ENCODE data around the gene NAALADL2.
"Not testable (repeated sequence)": the region's sequence is repeated elsewhere in the genome, so short reads cannot be mapped to it uniquely, and the experiment has no call there.

Gene NAALADL2

GRCh38 chr3:175070946-175071345 is 211.8 kb downstream of the NAALADL2 start:
- Histone ChIP-seq H3K27me3 (ENCODE audit: control insufficient read depth, insufficient read depth, low read length) (no peaks in the 10 kb centered on the region), H3K36me3 (ENCODE audit: control insufficient read depth, insufficient read depth, low read length) (no peaks in the 10 kb centered on the region), H3K9me3 (ENCODE audit: control insufficient read depth, insufficient read depth, low read length) (no peaks in the 10 kb centered on the region), H3K27ac (ENCODE audit: low read depth, low read length) (no peak overlapping the region), H3K4me1 (ENCODE audit: control insufficient read depth, insufficient read depth, low read length) (no peaks in the 10 kb centered on the region), H3K9ac (ENCODE audit: low read depth, low read length) (no peak overlapping the region), H3K4me3 (ENCODE audit: low read depth, low read length) (no peak overlapping the region)

GRCh38 chr3:175073219-175073905 is 214.2 kb downstream of the NAALADL2 start:
- Histone ChIP-seq H3K9ac (ENCODE audit: low read depth, low read length) (no peak overlapping the region), H3K9me3 (ENCODE audit: control insufficient read depth, insufficient read depth, low read length) (no peaks in the 10 kb centered on the region), H3K27ac (ENCODE audit: low read depth, low read length) (no peak overlapping the region), H3K4me1 (ENCODE audit: control insufficient read depth, insufficient read depth, low read length) (no peaks in the 10 kb centered on the region), H3K4me3 (ENCODE audit: low read depth, low read length) (no peak overlapping the region), H3K27me3 (ENCODE audit: control insufficient read depth, insufficient read depth, low read length) (no peaks in the 10 kb centered on the region), H3K36me3 (ENCODE audit: control insufficient read depth, insufficient read depth, low read length) (no peaks in the 10 kb centered on the region)

- H3K27ac ChIP-seq (ENCODE audit: low read depth, low read length): no peak overlapping the region
- no peaks in the 10 kb centered on the region for H3K9me3 ChIP-seq (ENCODE audit: control insufficient read depth, insufficient read depth, low read length)
- no peaks in the 10 kb centered on the region for H3K36me3 ChIP-seq (ENCODE audit: control insufficient read depth, insufficient read depth, low read length)
- no peak overlapping the region for H3K4me3 ChIP-seq (ENCODE audit: low read depth, low read length)
- H3K9ac ChIP-seq (ENCODE audit: low read depth, low read length): no peak overlapping the region
- no peaks in the 10 kb centered on the region for H3K4me1 ChIP-seq (ENCODE audit: control insufficient read depth, insufficient read depth, low read length)
- no peaks in the 10 kb centered on the region for H3K27me3 ChIP-seq (ENCODE audit: control insufficient read depth, insufficient read depth, low read length)
Observed at GRCh38 chr3:175075269-175075668, 216.1 kb downstream of the NAALADL2 start.

GRCh38 chr3:175077216-175077615 is 218.1 kb downstream of the NAALADL2 start:
- H3K4me1 ChIP-seq (ENCODE audit: control insufficient read depth, insufficient read depth, low read length): no peaks in the 10 kb centered on the region
- no peaks in the 10 kb centered on the region for H3K9me3 ChIP-seq (ENCODE audit: control insufficient read depth, insufficient read depth, low read length)
- no peaks in the 10 kb centered on the region for H3K36me3 ChIP-seq (ENCODE audit: control insufficient read depth, insufficient read depth, low read length)
- no peak overlapping the region for H3K9ac ChIP-seq (ENCODE audit: low read depth, low read length)
- no peak overlapping the region for H3K4me3 ChIP-seq (ENCODE audit: low read depth, low read length)
- no peaks in the 10 kb centered on the region for H3K27me3 ChIP-seq (ENCODE audit: control insufficient read depth, insufficient read depth, low read length)
- H3K27ac ChIP-seq (ENCODE audit: low read depth, low read length): no peak overlapping the region

- Histone ChIP-seq H3K36me3 (ENCODE audit: control insufficient read depth, insufficient read depth, low read length) (no peaks in the 10 kb centered on the region), H3K4me3 (ENCODE audit: low read depth, low read length) (no peak overlapping the region), H3K27me3 (ENCODE audit: control insufficient read depth, insufficient read depth, low read length) (no peaks in the 10 kb centered on the region), H3K9me3 (ENCODE audit: control insufficient read depth, insufficient read depth, low read length) (no peaks in the 10 kb centered on the region), H3K27ac (ENCODE audit: low read depth, low read length) (no peak overlapping the region), H3K4me1 (ENCODE audit: control insufficient read depth, insufficient read depth, low read length) (no peaks in the 10 kb centered on the region), H3K9ac (ENCODE audit: low read depth, low read length) (no peak overlapping the region)
Observed at GRCh38 chr3:175082631-175083030, 223.5 kb downstream of the NAALADL2 start.

- not testable (repeated sequence) for H3K9me3 ChIP-seq (ENCODE audit: control insufficient read depth, insufficient read depth, low read length)
Observed at GRCh38 chr3:175087128-175087527, 228.0 kb downstream of the NAALADL2 start.

GRCh38 chr3:175088766-175089380 is 229.7 kb downstream of the NAALADL2 start:
- H3K4me1 ChIP-seq (ENCODE audit: control insufficient read depth, insufficient read depth, low read length): no peaks in the 10 kb centered on the region
- no peak overlapping the region for H3K27ac ChIP-seq (ENCODE audit: low read depth, low read length)
- no peaks in the 10 kb centered on the region for H3K27me3 ChIP-seq (ENCODE audit: control insufficient read depth, insufficient read depth, low read length)
- H3K9ac ChIP-seq (ENCODE audit: low read depth, low read length): no peak overlapping the region
- no peaks in the 10 kb centered on the region for H3K9me3 ChIP-seq (ENCODE audit: control insufficient read depth, insufficient read depth, low read length)
- no peaks in the 10 kb centered on the region for H3K36me3 ChIP-seq (ENCODE audit: control insufficient read depth, insufficient read depth, low read length)
- H3K4me3 ChIP-seq (ENCODE audit: low read depth, low read length): no peak overlapping the region

More at GRCh38 chr3:175087128-175087527, 228.0 kb downstream of the NAALADL2 start:
- not testable (repeated sequence) for H3K36me3 ChIP-seq (ENCODE audit: control insufficient read depth, insufficient read depth, low read length); H3K4me3 ChIP-seq (ENCODE audit: low read depth, low read length); H3K27me3 ChIP-seq (ENCODE audit: control insufficient read depth, insufficient read depth, low read length); H3K27ac ChIP-seq (ENCODE audit: low read depth, low read length); H3K4me1 ChIP-seq (ENCODE audit: control insufficient read depth, insufficient read depth, low read length); H3K9ac ChIP-seq (ENCODE audit: low read depth, low read length)

GRCh38 chr3:175091426-175092114 is 232.4 kb downstream of the NAALADL2 start:
- no peak overlapping the region for H3K4me3 ChIP-seq (ENCODE audit: low read depth, low read length)
- no peaks in the 10 kb centered on the region for H3K9me3 ChIP-seq (ENCODE audit: control insufficient read depth, insufficient read depth, low read length)
- no peaks in the 10 kb centered on the region for H3K27me3 ChIP-seq (ENCODE audit: control insufficient read depth, insufficient read depth, low read length)
- no peak overlapping the region for H3K27ac ChIP-seq (ENCODE audit: low read depth, low read length)
- H3K9ac ChIP-seq (ENCODE audit: low read depth, low read length): no peak overlapping the region
- H3K4me1 ChIP-seq (ENCODE audit: control insufficient read depth, insufficient read depth, low read length): no peaks in the 10 kb centered on the region
- H3K36me3 ChIP-seq (ENCODE audit: control insufficient read depth, insufficient read depth, low read length): no peaks in the 10 kb centered on the region

GRCh38 chr3:175093748-175094147 is 234.6 kb downstream of the NAALADL2 start:
- no peaks in the 10 kb centered on the region for H3K27me3 ChIP-seq (ENCODE audit: control insufficient read depth, insufficient read depth, low read length)
- H3K36me3 ChIP-seq (ENCODE audit: control insufficient read depth, insufficient read depth, low read length): no peaks in the 10 kb centered on the region
- no peaks in the 10 kb centered on the region for H3K4me1 ChIP-seq (ENCODE audit: control insufficient read depth, insufficient read depth, low read length)
- no peaks in the 10 kb centered on the region for H3K9me3 ChIP-seq (ENCODE audit: control insufficient read depth, insufficient read depth, low read length)
- no peak overlapping the region for H3K27ac ChIP-seq (ENCODE audit: low read depth, low read length)
- no peak overlapping the region for H3K9ac ChIP-seq (ENCODE audit: low read depth, low read length)
- no peak overlapping the region for H3K4me3 ChIP-seq (ENCODE audit: low read depth, low read length)

GRCh38 chr3:175094344-175094743 is 235.2 kb downstream of the NAALADL2 start:
- H3K36me3 ChIP-seq (ENCODE audit: control insufficient read depth, insufficient read depth, low read length): no peaks in the 10 kb centered on the region
- H3K9ac ChIP-seq (ENCODE audit: low read depth, low read length): no peak overlapping the region
- H3K9me3 ChIP-seq (ENCODE audit: control insufficient read depth, insufficient read depth, low read length): no peaks in the 10 kb centered on the region
- no peak overlapping the region for H3K27ac ChIP-seq (ENCODE audit: low read depth, low read length)
- H3K4me1 ChIP-seq (ENCODE audit: control insufficient read depth, insufficient read depth, low read length): no peaks in the 10 kb centered on the region
- no peak overlapping the region for H3K4me3 ChIP-seq (ENCODE audit: low read depth, low read length)
- H3K27me3 ChIP-seq (ENCODE audit: control insufficient read depth, insufficient read depth, low read length): no peaks in the 10 kb centered on the region

- Histone ChIP-seq H3K27ac (ENCODE audit: low read depth, low read length) (no peak overlapping the region), H3K27me3 (ENCODE audit: control insufficient read depth, insufficient read depth, low read length) (no peaks in the 10 kb centered on the region), H3K4me3 (ENCODE audit: low read depth, low read length) (no peak overlapping the region), H3K36me3 (ENCODE audit: control insufficient read depth, insufficient read depth, low read length) (no peaks in the 10 kb centered on the region), H3K4me1 (ENCODE audit: control insufficient read depth, insufficient read depth, low read length) (no peaks in the 10 kb centered on the region), H3K9ac (ENCODE audit: low read depth, low read length) (no peak overlapping the region), H3K9me3 (ENCODE audit: control insufficient read depth, insufficient read depth, low read length) (no peaks in the 10 kb centered on the region)
Observed at GRCh38 chr3:175098644-175099043, 239.5 kb downstream of the NAALADL2 start.

All from HUES48 (cell line).